AG08395 (cell line): ENCODE data around the gene TNFRSF18.

Experiments used
- DNase-seq: peaks from one replicate; pipeline ENCODE4 v3.0.0; 2012; ENCODE audit warnings: mixed read lengths, low spot score

Gene TNFRSF18

DNA sequence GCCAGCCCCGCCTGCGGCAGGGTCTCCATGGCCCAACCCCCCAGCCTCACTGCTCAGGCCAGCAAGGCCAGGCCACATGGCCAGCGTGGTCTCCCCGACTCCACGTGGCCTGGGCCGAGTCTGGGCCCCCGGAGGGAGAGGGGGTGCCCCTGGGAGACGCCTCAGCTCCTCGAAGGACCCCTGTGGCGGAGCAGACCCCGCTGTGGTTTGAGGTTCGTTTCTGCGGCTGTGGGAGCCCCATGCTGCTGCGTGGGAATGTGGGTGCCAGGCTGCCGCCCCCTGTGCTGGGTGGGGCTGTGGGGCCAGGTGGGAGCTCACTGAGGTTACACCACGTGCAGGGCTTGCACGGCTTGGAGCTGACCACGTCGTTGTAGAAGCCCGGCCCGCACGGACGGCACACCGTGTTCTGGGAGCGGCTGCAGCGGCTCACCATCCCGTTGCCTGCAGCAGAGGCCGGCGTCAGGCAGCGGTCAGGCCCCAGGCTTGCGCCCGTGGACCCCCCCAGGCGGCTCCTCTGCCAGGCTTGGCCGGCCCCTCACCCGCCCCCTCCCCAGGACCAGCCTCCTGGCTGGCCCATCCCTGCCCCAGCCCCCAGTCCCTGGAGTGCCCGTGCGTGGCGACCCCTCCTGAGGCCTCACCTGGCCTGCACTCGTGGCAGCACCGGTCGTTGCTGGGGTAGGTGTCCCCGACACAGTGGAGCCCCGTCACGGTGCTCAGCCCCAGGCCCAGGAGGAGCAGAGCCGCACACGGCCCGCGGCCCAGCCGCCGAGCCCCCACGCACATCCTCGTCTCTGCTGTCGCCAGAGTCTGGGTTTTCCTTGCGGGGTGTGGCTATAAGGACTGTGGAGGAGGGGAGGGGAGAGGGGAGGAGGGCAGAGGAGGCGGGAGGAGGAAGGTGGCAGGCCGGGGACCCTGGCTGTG lies 7.2 kb upstream of the TNFRSF18 start, which contains the start of gene TNFRSF4:
TNFRSF4 (minus strand) TSS at position 809 of the 921 bp plus-strand sequence; CDS start at position 783, 26 bp downstream.
- no peak for DNase-seq

DNA sequence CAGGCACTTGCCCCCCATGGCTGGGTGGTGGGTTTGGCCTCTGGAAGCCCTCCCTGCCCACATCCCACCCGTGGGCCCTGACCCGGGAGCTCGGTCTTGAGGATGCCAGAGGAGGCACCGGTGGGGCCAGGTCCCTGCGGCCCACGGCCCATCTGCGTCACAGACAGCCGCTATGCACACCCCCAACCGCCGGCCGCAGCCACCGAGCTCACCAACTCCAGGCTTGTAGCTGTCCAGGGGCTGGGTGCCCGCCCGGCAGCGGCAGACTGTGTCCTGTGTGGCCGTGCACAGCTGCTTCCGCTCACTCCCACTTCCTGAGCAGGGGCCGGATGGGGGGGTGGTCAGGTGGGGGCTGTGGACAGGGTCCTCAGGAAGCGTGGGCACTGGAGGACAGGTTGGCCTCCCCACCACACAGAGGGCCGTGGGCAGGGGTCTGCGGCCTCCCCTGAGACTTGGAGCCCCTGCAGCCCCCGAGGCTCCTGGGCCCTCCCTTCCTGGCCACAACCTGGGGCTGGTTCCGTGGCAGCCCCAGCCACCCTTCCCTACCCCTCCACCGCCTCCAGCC lies 6.5 kb upstream of the TNFRSF18 start:
- DNase-seq, result no peak

DNA sequence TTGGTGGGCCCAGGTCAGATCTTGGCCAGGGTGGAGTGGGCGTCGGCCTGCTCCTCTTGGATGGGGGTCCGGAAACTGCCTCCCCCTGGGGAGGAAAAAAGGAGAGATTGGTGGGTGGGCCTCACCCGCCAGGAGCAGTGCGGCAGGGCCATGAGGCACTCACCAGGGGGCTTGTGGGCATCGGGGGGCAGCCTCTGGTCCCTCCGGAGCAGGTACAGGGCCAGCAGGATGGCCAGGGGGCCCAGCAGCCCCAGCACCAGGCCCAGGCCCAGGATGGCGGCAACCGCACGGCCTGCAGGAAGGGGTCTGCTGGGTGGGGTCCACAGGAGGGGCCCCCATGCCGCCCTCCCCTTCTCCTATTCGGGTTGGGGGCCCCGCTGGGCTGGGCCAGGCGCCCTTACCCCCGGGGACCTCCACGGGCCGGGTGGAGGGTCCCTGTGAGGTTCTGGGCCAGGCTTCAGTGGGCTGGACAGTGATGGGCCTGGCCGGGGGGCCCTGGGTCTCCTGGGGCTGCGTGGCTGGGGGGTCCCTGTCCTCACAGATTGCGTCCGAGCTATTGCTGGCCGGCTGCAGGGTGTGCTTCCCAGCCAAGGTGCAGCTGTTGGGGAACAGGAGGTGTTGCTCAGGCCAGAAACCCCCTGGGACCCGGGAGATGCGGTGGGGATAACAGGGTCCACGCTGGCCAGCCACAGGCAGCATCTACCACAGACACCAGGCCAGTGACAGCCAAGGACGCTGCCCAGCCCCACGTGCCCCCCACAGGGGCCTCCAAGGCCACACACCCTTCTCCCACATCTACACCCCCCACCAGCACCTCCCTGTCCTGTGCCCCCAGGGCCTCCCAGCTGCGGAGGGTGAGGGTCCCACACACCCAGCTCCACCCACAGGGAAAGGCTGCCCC lies 5.4 kb upstream of the TNFRSF18 start:
- no peak for DNase-seq

DNA sequence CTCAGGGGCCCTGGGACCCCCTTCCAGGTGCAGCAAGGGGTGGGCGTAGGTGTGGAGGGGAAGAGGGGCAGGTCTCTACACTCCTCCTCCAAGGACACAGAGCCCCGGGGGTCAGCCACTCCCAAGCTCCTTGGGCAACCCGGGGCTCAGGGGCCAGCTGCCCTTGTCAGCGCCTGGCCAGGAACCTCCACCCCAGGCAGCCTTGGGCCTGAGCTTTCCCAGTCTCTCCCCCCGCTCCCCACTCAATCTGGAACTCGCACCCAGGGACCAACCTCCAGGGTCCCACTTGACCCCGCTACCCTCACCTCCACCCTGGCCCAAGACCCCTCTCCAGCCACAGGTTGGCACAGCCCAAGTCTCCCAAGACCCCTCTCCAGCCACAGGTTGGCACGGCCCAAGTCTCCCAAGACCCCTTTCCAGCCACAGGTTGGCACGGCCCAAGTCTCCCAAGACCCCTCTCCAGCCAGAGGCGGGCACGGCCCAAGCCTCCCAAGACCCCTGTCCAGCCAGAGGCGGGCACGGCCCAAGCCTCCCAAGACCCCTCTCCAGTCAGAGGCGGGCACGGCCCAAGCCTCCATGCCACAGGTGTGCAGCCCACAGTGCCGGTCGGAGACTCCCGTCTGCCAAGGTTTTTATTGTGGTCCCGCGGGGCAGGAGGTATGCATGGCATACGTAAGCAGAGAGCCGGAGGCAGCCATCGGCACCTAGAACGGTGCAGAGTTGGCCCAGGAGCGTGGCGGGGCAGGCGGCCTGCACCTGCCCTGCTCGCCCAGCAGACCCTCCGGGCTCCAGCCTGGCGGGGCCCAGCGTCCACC lies 4.5 kb upstream of the TNFRSF18 start:
- no peak for DNase-seq

DNA sequence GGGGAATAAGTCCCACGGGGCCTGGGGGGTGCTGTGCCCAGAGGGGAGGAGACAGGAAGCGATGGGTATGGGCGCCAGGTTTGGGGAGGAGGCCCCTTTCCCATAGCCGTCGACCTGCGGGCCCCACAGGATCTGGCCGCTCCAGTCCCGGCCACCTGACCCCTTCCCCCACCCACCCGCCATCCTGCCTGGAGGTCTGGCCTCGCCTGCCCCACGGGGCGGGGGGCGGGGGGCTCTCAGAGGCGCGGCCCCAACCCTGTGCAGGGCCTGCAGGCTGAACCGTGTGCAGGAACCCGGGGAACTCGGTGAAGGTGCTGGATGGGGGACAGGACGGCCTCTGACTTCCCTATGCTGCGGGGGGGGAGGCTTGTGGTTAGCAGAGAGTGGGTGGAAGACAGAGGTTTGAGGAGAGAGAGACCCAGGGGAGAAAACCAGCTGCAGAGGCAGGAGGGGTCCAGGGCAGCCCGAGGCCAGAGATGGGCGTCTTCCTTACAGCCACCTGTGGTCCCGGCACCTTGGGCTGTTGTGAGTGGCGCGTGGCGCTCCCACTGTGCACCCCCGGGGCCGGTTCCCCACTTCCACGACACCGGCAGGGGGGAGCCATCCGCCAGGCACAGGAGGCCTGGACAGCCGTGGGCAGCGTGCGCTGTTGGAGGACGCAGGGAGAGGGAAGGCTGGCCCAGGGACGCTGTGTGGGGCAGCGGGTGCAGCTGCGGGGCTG lies 2.5 kb upstream of the TNFRSF18 start:
- DNase-seq, result no peak

DNA sequence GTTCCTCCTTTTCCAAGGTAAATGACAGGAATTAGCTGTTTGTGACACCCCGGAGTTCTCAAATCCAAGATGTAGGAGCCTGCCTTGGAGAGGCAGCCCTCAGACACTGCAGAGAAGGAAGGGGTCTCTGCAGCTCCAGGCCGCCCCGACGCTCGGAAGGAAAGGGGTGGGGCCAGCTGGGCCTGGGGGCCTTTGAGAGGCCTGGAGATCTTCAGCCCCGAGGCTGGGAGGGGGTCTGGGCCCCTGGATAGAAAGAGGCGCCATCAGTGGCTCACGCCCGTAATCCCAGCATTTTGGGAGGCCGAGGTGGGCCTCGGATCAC lies 1.1 kb upstream of the TNFRSF18 start:
- no peak for DNase-seq

DNA sequence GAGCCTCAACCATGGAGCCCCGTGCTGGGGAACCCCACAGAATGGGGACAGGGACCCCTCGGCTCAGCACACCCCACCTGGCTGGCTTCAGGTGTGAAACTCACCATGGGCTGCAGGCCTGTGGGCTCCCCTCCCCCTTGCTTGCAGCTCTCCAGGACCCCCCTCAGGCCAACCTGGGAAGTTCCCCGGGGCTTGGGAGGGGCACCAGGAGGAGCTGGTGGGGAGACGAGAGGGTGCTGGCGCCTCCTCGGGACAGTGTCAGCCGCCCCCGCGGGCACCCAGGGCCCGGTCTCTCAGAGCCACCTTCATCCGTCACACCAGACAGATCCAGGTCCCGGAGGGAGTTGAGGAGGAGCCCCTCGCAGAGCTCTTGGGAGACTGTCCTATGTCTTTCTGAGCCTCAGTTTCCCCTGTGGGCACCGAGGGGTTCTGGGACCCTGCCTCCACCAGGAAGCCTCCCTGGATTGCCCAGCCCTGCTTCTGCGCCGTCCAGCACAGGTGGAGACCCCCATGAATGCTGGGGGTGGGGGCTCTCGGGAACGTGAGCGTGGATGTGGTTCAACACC lies 657 bp upstream of the TNFRSF18 start:
- DNase-seq, result no peak

DNA sequence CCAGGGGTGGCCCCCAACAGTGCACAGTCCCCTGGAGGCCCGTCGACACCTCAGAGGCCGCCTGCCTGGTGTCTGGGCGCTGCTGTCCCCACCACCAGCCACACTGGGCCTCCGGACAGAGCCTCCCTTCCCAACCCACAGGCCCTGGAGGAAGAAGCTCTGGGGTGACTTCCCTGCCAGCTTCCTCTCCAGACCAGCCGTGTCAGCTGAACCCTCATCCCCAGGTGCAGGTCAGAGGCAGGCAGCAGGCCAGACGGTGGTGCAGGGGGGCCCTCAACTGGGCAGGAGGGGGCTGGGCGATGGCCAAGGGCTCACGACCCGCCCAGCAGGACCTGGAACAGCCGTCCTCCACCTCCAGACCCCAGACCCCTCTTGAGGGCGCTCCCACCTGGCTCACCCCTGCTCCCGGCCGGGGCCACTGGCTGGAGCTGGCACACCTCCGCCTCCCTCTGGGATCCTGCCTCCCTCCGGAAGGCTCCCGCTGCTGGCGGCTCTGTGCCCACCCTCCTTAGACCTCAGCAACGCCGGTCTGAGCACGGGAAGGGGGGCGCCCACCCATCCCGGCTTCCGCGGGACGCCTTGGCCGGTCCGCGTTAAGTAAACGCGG lies 520 bp downstream of the TNFRSF18 start:
- no peak for DNase-seq

DNA sequence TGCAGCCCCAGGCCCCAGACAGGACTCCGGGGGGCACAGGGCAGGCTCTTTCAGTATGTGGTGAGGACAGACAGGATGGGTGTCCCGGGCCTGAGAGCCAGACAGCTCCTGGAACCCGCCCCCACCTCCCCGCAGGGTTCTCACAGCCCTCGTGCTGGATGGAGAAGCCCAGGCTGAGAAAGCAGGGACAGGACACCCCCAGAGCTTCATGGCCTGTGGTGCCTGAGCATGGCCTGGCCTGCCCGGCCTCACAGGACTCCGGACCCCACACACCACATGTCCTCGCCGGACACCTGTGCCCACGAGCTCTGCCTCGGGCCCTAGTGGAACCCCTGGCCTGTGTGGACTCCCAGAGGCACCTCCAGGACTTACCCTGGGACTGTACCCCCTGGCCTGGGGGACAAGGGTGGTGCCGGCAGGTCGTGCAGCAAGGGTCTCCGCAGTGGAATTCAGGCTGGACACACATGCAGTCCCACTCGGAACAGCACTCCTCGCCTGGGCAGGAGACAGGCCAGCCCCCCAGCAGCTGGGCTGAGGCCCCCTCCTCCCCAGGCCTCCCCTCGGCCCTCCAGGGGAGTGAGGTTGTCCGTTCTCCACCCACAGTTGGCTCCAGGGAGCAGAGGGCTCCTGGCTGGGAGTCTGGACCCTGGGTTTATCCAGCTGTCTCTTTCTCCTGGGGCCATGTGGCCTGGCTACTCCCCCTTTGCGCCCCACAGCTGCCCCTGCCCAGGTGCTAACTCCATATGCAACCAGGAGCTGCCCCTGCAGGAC lies 1.2 kb downstream of the TNFRSF18 start:
- DNase-seq, result no peak

DNA sequence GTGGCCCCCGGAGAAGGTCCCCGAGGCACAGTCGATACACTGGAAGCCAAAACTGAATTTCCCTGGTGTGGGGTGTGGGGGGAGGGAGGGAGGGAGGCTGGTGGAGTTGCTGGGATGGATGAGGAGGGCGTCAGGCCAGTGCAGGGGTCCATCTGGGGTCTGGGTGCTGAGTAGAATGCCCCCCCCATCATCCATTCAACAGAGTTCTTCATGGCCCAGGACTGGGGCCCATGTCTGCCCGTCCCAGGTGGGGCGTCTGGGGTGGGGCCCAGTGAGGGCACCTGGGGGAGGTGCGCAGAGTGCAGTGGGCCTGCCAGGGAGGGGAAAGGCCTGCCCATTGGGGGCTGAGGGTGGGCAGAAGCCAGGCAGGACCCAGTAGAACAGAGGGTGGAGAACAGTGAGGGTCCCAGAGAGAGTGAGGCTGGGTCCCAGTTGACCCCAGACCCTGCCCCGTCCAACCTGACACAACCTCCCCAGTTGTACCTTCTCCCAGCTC lies 1.9 kb downstream of the TNFRSF18 start:
- no peak for DNase-seq

DNA sequence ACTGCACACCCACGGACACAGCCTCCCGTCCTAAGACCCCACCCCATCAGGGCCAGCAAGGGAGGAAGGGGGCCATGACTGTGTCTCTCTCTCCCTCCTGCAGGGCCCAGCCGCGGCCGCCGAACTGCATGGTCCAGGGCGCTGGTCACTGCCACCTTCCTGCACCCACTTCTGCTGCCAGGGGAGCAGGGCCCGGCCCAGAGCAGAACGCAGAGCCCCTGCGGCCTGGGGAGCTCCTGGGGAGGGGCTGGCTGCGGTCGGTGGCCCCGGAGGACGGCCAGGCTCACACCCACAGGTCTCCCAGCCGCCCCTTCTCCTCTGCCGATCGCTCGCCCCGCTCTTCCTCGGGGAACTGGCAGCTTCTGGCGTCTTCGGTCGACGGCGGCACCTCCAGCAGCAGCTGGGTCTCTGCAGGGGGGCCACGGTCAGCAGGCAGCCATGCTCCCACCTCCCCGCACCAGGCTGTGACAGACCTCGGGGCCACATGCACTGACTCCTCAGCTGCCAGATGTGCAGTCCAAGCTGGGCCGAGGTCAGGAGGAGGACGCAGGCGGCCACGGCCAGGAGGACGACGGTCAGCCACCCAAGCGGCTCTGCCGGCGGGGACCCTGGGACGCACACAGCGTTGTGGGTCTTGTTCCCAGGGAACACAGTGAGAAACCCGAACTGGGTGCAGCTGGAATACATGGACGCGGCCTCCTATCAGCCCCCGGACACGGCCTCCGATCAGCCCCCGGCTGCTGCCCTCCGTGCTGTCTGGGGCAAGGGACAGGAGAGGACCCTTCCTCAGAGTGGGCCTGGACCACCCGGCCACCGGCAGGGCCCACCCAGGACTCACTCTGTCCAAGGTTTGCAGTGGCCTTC lies 2.6 kb downstream of the TNFRSF18 start:
- no peak for DNase-seq

DNA sequence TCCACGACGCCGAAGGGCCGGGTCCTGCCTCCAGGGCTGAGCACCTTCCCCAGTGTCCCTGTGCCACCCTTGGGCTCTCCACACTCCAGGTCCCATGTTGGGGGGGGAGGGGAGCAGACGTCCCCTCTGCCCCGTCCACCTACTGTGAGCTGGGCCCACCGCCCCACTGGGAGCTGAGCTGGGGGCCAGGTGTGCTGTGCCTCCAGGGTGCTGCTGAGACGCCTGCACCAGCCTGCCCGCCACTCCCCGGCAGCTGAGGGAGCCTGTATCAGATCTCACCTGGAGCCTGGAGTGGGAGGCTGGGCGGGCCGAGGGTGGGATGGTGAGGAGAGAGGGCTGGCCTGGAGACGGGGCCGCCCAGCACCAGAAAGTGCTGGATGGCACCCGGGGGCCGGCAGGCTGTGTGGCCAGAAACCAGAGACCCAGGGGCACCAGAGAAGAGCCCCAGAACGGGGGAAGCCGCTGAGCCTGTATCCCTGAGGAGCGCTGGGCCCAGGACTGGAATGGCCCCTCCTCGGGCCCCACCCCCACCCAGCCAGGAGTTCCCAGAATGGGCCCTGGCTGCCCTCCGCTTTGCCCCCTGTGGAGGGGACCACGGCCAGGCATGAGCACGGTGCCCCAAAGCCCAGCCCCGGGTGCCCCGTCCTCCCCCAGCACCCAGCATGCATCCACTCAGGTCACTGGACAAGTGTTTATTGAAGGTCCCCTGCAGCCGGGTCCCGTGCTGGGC lies 3.4 kb downstream of the TNFRSF18 start:
- DNase-seq, result no peak

DNA sequence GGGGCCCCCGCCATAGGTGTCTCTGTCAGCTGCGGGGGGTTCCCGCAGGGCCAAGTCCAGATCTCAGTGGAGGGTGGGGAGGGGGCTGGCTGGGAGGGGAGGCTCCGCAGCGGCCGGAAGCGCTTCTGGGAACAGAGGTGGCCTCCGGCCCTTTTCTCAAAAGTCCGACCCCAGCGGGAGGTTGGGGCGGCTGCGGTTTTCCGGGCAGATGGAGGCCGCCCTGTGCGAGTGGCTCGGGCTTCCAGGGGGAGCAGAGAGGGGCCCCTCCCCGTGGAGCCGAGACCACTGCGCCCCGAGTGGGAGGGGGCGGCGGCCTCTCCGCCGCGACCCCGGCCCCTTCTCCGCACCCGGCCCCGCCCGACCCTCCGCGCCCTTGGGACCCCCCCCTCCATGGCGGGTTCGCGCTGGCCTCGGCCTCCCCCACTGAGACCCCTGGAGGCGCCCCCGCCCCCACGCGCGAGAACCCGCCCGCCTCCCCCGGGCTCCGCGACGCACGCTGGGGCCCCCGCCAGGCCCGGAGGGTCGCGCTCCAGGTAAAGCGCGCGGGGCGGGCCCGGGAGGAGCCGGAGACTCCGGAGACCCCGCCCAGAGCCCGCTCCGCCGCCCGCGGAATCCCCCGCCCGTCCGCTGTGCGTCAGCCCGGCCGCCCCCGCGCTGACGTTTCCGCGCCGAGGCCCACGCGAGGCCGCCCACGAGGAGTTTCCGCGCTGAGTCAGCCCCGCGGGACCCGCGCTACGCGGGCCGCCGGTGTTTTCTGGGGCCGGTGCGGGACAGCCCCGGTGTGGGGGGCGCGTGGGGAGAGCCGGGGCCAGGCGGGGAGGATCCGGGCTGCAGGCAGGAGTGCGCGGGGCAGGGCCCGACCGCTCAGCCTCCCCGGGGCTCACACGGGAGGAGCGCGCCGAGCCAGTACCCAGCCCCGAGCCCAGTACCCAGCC lies 5.2 kb downstream of the TNFRSF18 start:
- peak; percentile 53 for DNase-seq

DNA sequence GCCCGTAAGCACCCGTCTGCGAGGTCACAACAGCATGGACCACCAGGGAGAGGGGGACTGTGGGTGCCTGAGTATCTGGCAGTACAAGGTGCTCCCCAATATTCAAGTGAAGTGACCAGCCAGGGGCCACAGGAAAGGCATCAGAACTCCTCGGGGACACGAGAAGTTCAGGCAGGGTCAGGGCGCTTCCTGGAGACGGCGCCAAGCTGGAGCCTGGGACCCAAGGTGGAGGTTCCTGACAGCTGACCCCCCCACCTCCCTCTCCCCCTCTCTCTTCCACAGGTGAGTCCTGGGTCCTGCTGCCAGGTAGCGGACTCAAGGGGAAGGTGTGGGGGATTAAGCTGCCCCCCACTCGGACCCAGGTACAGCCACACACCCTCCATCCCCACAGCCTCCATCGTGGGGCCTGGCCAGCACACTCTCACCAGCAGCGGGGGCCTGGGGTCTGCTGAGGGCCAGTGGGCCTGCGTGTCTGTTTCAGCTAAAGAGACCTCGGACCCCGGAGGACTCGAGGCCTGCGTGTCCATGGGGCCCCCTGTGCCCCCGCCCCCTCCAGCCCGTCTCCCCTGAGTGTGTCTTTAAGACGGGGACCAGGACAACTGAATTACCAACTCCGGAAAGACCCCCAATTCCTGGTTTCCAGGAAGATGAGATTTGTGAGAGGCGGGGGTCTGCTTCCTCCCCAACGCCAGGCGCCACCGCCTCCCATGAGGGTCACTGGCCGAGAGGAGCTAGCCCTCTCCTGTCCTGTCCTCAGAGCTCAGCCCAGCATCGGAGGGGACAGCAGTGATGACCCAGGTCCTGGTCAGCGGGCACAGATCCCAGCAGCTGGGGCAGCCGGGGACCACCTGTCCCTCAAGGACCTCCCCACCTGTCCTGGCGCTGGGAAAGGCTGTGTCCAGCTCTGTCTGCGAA lies 6.2 kb downstream of the TNFRSF18 start:
- no peak for DNase-seq
